ENCODE measurements around the gene PDE4D.

- no peak for TF ChIP-seq CTCF (IDR thresholded peaks at IDR 0.05 in 2 of 3, conservative IDR thresholded peaks at IDR 0.05 in 1 of 3; ENCODE audit: control insufficient read depth in 2 of 3, extremely low read depth in 1 of 3, insufficient read depth in 1 of 3, low read depth in 3 of 3, low read length in 3 of 3)
- TF ChIP-seq PBX3 (IDR thresholded peaks at IDR 0.05; ENCODE audit: insufficient replicate concordance, low read depth, low read length) = no peak
- TF ChIP-seq NFIC (IDR thresholded peaks at IDR 0.05; ENCODE audit: low read depth, low read length) = no peak
- TF ChIP-seq PAX5 (IDR thresholded peaks at IDR 0.05; ENCODE audit: borderline replicate concordance, low read depth, low read length) = no peak
- no peak for TF ChIP-seq CBFB (IDR thresholded peaks at IDR 0.05; ENCODE audit: low read depth)
- TF ChIP-seq SMAD1 (IDR thresholded peaks at IDR 0.05; ENCODE audit: low read depth, partially characterized antibody) = no peak
- no peak for TF ChIP-seq POLR2A (IDR thresholded peaks at IDR 0.05; ENCODE audit: low read depth, low read length)
- TF ChIP-seq POLR2AphosphoS5 (IDR thresholded peaks at IDR 0.05; ENCODE audit: low read length) = no peak
- TF ChIP-seq FOXM1 (IDR thresholded peaks at IDR 0.05; ENCODE audit: low read depth, low read length) = no peak
- no peak for TF ChIP-seq MTA3 (IDR thresholded peaks at IDR 0.05; ENCODE audit: borderline replicate concordance, low read length)
- no peak for TF ChIP-seq EZH2 (IDR thresholded peaks at IDR 0.05; ENCODE audit: borderline replicate concordance, control insufficient read depth, low read depth, low read length)
- no peak for TF ChIP-seq TBL1XR1 (IDR thresholded peaks at IDR 0.05; ENCODE audit: low read depth, low read length)
- TF ChIP-seq CREB1 (IDR thresholded peaks at IDR 0.05; ENCODE audit: low read depth) = no peak
Observed at GRCh38 chr5:59092758-59093157, 800.8 kb downstream of the PDE4D start.

Measured in GM12878 (cell line).